ENCODE results near the gene KLF11.
"Not testable (repeated sequence)": the region's sequence is repeated elsewhere in the genome, so short reads cannot be mapped to it uniquely, and the experiment has no call there.

Gene KLF11

DNA sequence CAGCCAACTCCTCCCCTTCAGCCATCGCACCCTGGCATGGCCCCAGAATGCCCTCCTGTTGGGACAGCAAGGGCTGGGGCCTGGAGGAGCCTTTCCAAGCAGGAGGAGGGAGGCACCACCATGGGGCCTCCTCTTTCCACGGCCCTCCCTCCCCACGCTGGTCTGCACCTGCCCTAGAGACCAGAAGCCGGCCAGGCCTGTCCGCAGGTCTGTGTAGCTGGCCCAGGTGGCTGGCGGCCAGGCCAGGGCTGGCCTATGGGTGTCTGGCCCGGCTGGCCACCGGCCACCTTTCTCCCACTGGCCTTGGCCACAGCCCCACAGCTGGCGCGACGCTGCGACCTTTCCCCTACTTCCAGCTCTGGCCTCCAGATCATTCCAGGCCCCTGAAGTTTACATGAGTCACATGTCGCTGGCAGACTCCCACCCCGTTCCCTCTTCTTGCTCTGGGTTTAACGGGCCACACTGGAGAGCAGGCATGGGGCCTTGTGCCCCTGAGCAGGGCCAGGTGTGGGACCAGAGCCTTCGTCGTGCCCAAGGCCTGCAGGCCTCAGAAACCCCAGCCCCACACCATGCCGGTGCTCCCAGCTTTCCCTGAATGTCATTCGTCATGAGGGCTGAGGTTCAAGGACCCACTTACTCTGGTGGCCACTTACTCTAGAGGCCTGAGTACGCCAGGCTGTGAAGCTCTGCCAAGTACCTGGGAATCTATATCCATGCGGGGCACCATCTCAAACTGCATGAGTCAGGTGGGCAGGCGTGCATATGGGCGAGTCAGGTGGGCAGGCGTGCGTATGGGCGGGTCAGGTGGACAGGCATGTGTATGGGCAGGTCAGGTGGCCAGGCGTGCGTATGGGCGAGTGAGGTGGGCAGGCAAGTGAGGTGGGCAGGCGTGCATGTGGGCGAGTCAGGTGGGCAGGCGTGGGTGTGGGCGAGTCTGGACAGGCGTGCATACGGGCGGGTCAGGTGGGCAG is 33.3 kb upstream of the KLF11 start:
- DNase-seq: no peak

DNA sequence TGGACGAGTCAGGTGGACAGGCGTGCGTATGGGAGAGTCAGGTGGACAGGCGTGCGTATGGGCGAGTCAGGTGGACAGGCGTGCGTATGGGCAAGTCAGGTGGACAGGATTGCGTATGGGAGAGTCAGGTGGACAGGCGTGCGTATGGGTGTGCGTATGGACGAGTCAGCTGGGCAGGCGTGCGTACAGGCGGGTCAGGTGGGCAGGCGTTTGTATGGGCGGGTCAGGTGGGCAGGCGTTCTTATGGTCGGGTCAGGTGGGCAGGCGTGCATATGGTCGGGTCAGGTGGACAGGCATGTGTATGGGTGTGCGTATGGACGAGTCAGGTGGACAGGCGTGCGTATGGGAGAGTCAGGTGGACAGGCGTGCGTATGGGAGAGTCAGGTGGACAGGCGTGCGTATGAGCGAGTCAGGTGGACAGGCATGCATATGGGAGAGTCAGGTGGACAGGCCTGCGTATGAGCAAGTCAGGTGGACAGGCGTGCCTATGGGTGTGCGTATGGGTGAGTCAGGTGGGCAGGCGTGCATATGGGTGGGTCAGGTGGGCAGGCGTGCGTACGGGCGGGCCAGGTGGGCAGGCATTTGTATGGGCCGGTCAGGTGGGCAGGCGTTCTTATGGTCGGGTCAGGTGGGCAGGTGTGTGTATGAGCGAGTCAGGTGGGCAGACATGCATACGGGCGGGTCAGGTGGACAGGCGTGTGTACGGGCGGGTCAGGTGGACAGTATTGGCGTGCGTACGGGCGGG is 32.3 kb upstream of the KLF11 start:
- DNase-seq: not testable (repeated sequence)

DNA sequence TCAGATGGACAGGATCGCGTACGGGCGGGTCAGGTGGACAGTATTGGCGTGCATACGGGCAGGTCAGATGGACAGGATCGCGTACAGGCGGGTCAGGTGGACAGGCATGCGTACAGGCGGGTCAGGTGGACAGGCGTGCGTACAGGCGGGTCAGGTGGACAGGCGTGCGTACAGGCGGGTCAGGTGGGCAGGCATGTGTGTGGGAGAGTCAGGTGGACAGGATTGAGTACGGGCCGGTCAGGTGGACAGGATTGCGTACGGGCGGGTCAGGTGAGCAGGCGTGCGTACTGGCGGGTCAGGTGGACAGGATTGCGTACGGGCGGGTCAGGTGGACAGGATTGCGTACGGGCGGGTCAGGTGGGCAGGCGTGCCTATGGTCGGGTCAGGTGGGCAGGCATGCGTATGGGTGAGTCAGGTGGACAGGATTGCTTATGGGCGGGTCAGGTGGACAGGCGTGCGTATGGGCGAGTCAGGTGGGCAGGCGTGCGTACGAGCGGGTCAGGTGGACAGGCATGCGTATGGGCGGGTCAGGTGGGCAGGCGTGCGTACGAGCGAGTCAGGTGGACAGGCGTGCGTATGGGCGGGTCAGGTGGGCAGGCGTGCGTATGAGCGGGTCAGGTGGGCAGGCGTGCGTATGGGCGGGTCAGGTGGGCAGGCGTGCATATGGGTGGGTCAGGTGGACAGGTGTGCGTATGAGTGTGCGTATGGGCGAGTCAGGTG is 31.6 kb upstream of the KLF11 start:
- not testable (repeated sequence) for DNase-seq

DNA sequence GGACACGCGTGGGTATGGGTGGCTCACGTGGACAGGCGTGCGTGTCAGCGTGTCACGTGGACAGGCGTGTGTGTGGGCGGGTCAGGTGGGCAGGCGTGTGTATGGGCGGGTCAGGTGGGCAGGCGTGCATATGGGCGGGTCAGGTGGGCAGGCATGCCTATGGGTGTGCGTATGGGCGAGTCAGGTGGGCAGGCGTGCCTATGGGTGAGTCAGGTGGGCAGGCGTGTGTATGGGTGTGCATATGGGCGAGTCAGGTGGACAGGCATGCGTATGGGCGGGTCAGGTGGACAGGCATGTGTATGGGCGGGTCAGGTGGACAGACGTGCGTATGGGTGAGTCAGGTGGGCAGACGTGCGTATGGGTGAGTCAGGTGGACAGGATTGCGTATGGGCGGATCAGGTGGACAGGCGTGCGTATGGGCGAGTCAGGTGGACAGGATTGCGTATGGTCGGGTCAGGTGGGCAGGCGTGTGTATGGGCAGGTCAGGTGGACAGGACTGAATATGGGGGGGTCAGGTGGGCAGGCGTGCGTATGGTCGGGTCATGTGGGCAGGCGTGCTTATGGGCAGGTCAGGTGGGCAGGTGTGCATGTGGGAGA is 30.9 kb upstream of the KLF11 start:
- DNase-seq: not testable (repeated sequence)

DNA sequence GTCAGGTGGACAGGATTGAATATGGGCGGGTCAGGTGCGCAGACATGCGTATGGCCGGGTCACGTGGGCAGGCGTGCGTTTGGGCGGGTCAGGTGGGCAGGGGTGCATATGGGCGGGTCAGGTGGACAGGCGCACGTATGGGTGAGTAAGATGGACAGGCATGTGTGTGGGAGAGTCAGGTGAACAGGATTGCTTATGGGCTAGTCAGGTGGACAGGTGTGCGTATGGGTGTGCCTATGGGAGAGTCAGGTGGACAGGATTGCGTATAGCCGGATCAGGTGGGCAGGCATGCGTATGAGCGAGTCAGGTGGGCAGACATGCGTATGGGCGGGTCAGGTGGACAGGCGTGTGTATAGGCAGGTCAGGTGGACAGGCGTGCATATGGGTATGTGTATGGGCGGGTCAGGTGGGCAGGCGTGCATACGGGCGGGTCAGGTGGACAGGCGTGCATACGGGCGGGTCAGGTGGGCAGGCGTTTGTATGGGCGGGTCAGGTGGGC is 30.3 kb upstream of the KLF11 start:
- no peak for DNase-seq

DNA sequence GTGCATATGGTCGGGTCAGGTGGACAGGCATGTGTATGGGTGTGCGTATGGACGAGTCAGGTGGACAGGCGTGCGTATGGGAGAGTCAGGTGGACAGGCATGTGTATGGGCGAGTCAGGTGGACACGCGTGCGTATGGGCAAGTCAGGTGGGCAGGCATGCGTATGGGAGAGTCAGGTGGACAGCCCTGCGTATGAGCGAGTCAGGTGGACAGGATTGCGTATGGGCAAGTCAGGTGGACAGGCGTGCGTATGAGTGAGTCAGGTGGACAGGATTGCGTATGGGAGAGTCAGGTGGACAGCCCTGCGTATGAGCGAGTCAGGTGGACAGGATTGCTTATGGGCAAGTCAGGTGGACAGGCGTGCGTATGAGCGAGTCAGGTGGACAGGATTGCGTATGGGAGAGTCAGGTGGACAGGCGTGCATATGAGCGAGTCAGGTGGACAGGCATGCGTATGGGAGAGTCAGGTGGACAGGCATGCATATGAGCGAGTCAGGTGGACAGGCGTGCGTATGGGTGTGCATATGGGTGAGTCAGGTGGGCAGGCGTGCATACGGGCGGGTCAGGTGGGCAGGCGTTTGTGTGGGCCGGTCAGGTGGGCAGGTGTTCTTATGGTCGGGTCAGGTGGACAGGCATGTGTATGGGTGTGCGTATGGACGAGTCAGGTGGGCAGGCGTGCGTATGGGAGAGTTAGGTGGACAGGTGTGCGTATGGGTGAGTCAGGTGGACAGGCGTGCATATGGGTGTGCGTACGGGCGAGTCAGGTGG is 29.5 kb upstream of the KLF11 start:
- DNase-seq: not testable (repeated sequence)

DNA sequence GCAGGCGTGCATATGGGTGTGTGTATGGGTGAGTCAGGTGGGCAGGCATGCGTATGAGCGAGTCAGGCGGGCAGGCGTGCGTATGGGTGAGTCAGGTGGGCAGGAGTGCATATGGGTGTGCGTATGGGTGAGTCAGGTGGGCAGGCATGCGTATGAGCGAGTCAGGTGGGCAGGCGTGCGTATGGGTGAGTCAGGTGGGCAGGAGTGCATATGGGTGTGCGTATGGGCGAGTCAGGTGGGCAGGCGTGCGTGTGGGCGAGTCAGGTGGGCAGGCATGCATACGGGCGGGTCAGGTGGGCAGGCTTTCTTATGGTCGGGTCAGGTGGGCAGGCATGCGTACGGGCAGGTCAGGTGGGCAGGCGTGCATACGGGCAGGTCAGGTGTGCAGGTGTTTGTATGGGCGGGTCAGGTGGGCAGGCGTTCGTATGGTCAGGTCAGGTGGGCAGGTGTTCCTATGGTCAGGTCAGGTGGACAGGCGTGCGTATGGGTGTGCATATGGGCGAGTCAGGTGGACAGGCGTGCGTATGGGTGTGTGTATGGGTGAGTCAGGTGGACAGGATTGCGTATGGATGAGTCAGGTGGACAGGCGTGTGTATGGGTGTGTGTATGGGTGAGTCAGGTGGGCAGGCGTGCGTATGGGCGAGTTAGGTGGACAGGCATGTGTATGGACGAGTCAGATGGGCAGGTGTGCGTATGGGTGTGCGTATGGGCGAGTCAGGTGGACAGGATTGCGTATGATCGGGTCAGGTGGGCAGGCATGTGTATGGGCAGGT is 28.7 kb upstream of the KLF11 start:
- DNase-seq: no peak

DNA sequence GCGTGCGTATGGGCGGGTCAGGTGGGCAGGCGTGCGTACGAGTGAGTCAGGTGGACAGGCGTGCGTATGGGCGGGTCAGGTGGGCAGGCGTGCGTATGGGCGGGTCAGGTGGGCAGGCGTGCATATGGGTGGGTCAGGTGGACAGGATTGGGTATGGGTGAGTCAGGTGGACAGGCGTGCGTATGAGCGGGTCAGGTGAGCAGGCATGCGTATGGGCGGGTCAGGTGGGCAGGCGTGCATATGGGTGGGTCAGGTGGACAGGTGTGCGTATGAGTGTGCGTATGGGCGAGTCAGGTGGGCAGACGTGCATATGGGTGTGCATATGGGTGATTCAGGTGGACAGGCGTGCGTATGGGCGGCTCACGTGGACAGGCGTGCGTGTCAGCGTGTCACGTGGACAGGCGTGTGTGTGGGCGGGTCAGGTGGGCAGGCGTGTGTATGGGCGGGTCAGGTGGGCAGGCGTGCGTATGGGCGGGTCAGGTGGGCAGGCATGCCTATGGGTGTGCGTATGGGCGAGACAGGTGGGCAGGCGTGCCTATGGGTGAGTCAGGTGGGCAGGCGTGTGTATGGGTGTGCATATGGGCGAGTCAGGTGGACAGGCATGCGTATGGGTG is 27.9 kb upstream of the KLF11 start:
- not testable (repeated sequence) for DNase-seq

DNA sequence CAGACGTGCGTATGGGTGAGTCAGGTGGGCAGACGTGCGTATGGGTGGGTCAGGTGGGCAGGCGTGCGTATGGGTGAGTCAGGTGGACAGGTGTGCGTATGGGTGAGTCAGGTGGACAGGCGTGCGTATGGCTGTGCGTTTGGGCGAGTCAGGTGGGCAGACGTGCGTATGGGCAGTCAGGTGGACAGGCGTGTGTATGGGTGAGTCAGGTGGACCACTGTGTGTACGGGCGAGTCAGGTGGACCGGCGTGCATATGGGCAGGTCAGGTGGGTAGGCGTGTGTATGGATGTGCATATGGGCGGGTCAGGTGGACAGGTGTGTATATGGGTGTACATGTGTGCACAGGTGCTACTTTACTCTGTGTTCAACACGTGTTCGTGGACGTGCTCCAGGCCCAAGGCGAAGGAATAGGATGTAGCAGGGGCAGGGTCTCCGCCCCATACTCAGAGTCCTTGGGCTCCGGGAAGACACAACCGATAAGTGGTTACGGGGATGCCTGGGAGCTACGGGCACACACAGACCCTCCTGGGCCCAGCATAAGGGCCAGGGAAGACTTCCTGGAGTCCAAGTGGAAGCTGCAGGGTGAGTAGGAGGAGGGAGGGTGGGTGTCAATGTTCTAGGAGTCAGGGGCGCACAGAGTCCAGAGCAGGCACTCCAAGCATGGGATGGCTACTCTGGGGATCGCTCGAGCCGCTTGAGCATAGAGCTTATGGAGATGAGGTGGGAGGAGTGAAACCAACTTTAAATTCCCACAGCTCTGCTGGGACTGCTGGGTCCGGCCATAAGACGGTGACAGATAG is 27.1 kb upstream of the KLF11 start:
- DNase-seq: no peak

DNA sequence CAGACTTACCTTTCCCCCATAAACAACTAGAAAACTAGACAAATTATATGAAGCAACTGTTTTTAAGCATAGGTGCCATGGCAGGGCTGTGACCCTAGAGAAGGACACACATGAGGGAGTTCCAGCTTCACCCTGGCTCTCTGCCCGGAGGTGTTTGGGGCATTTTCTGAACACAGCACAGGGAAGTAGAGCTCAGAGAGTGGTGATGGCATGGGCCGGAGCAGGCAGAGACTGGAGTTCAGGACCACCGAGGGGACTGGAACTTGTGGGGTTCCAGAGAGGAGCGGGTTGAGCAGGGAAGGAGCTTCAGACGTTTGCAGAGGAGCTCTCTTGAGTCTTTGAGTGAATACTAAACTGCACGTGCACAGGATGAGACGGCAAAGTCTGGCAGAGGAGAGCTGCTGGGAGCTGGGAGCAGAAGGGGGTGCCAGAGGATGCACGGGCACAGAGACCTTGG is 26.5 kb upstream of the KLF11 start:
- DNase-seq: no peak

DNA sequence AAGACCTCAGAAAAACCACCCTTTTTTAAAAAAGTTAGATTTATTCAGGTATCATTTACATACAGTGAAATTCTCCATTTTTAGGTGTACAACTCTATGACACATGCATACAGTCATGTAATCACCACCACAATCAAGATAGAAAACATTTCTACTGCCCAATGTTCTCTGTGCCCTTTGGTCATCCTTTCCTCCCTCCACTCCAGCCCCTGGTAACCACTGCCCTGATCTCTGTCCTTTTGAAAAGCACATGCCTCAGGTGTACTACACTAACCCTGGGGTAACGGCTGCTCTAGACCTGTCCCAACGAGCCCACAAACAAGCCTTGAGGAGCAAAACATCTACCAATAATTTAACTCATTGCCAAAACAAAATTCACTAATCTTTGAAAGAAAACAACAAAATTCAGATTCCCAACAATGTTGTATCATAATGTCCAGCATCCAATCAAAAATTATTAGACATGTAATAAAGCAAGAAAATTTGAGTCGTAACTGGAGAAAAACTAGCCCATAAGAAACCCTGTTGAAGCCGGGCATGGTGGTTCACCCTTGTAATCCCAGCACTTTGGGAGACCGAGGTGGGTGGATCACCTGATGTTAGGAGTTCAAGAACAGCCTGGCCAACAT is 25.9 kb upstream of the KLF11 start:
- DNase-seq: no peak

DNA sequence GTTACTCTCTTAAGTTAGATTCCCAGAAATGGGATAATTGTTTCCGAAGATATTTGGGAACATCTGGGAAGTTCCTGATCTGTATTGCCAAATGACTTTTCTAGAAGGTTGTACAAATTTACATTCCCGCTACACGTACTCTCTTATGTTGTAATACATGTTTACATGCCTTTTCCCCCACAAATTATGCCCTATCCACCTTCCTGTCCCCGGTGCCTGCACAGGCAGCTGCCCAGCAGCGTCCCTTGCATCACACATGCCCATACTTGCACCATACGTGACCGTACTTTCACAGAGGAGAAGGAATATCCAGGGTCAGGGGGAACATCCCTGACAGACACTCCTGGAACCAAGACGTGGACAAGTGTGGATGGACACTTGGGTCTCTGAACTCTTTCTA is 24.2 kb upstream of the KLF11 start:
- DNase-seq: no peak

DNA sequence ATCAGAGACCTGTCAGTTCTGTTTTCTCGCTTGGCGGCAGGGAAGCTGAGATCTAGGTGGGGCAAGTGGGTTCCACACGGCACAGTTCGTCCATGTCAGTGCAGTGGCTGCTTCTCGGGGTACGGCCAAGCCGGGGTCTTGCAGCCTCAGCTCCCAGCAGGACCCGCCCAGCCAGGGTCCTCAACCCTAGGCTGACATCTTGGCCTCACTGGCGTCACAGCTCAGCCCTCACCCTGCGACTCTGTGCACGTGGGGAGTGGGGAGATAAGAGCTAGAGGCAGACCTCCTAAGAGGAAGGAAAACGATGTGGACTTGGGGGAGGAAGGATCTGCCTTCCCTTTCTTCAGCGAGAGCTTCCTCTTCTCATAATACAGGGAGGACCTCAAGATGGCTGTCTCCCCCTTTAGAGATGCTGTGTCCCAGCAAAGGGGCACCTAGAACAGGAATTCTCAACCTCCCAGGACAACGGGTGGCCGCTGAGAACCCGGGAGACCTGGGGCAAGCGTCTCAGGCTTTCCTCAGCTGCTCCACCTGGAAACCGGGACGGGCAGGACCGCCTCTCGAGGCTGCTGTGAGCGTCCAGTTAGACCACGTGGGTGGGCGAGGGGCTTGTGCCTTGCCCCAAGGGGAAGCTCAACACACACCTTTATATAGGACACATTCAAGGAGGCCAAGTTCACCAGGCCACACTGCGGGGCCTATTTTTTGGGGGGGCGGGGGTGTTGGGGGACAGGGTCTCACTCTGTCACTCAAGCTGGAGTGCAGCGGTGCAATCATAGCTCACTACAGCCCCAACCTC is 23.5 kb upstream of the KLF11 start:
- DNase-seq: no peak

DNA sequence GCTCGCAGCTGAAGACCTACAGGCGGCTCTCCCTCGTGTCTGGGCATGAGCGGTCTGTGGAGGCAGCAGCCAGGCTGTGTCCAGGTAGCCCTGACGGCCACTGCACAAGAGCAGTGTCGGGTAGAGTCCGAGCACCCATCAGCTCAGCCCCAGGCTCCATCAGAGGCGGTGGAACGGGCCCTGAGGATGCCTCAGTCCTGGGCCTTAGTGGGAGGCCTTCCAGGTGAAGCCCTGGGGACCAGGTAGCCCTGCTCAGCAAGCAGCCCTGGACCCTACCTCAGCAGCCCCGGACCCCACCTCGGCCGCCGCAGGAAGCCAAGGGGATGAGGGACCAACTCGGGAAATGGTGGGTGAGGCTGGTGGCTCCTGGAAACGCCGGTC is 21.3 kb upstream of the KLF11 start:
- DNase-seq: no peak

DNA sequence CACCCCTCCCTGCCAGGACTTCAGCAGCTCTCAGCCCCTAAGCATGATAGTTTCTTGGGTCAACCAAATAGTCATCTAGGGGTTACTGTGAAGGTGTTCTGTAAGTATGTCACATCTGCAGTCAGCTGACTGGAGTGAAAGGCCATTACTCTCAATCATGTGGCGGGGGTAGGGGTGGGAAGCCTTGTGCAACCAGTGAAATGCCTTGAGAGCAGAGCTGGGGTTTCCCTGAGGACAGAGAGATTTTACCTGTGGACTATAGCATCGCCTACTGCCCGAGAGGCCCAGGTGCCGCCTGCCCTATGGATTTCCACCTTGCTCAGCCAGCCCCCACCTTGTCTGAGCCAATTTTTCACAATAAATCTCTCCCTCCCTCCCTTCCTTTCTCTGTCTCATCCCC is 20.9 kb upstream of the KLF11 start:
- no peak for DNase-seq

DNA sequence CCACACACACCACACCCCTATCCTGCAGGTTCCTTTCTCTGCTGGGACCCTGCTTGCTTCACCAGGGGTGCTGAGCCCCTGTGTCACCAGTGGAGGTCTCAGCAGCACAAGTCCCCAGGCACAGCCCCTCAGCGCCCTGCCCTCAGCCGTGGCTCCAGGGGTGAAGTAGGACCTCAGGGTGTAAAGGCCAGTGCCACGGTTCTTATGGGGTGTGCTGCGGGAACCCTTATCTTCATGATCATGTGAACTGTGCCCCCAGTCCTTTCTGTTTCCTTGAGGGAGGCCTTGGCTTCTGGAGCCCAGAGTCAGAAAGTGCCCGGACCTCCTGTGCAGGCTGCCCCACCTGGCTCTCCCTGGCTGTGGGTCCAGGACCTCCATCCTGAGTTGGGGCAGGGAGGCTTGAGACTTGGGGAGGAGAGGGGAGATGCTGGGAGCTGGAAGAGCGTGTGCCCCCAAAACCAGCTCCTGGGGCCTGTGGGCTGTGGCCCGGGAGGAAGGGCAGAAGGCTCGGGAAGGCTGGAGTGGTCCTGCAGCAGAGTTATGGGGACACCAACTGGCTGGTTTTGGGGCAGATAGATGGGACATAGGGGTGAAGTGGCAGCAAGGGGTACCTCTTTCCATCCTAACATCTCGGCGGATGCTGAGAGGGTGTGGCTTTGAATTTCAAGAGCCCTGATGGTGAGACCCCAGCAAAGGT is 20.2 kb upstream of the KLF11 start:
- DNase-seq: no peak

DNA sequence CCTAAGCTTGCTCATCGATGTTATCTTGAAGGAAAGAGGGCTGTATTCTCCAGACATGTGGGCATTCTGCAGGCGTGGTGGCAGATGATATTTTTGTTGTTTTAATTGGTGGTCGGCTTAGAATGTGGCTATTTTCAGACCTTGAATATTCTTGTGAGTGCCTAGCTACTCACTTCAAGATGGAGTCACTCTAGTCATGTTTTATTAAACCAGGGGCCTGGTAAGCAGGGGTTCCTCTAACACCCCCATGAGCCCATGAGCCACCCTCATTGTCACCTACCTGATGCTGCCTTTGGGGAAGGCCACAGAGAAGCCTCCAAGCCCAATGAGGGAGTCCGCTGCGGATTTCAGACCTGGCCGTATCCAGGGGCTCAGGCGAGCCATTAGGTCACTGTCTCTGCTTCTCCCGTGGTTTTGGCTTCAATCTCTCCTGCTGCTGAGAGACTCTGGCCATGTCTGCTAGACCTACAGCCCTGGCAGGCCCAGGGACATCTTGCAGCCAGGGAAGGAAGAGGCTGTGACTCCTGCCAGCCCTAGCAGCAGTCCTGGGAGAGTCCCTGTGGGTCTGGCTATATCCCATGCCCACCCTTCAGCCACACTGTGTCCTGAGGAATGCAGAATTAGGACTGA is 16.3 kb upstream of the KLF11 start:
- DNase-seq: no peak

Data from NCI-H774 (cell line).